Measurements from ENCODE around the gene HELT.
"Not testable (repeated sequence)": the region's sequence is repeated elsewhere in the genome, so short reads cannot be mapped to it uniquely, and the experiment has no call there.

HELT gene

DNA sequence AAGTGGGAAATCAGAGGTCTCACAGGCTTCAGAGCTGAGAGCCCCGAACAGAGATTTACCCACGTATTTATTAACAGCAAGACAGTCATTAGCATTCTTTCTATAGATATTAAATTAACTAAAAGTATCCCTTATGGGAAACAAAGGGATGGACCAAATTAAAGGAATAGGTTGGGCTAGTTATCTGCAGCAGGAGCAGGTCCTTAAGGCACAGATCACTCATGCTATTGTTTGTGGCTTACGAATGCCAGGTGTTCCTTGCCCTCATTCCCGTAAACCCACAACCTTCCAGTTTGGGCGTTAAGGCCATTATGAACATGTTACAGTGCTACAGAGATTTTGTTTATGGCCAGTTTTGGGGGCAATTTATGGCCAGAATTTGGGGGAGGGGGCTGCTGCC, 33.0 kb downstream of the HELT start:
- H3K9ac ChIP-seq (ENCODE audit: low read length); H3K9me3 ChIP-seq (ENCODE audit: control insufficient read depth, low read depth, low read length); H3K27me3 ChIP-seq (ENCODE audit: control insufficient read depth, insufficient read depth, low read length); H3K36me3 ChIP-seq (ENCODE audit: control insufficient read depth, low read depth, low read length); H3K4me3 ChIP-seq (ENCODE audit: low read length); H3K27ac ChIP-seq (ENCODE audit: low read length): not testable (repeated sequence)
- peaks cover 18% of the 10 kb centered on the region for H3K4me1 ChIP-seq (ENCODE audit: control insufficient read depth, low read depth, low read length)

GRCh38 chr4:185053746-185054145, 35.5 kb downstream of the HELT start:
- no peaks in the 10 kb centered on the region for H3K27me3 ChIP-seq (ENCODE audit: control insufficient read depth, insufficient read depth, low read length)

DNA sequence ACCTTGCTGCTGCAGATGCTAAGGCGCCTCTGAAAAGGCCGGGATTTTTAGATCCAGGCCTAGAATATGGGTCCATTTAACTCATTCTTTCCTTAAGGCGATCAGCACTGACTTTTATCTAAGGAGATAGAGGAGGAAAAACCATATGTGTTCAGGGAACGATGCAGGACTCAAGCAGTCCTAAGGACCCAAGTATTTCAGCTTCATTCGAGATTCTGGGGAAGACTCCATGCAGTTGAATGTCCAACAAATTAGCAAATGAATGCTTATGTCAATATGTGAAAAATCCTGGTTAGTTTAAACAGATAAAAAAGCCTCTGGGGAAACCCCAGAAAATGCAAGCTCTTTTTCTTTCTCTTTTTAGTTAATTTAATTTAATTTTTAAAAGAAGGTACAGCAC, 36.0 kb downstream of the HELT start:
- no peaks in the 10 kb centered on the region for H3K27me3 ChIP-seq (ENCODE audit: control insufficient read depth, insufficient read depth, low read length)
- H3K27ac ChIP-seq (ENCODE audit: low read length): no peak overlapping the region
- H3K4me1 ChIP-seq (ENCODE audit: control insufficient read depth, low read depth, low read length): peaks cover 19% of the 10 kb centered on the region
- no peak overlapping the region for H3K4me3 ChIP-seq (ENCODE audit: low read length)
- H3K36me3 ChIP-seq (ENCODE audit: control insufficient read depth, low read depth, low read length): no peaks in the 10 kb centered on the region
- H3K9me3 ChIP-seq (ENCODE audit: control insufficient read depth, low read depth, low read length): peaks cover 5% of the 10 kb centered on the region
- no peak overlapping the region for H3K9ac ChIP-seq (ENCODE audit: low read length)

More at GRCh38 chr4:185053746-185054145, 35.5 kb downstream of the HELT start:
- Histone ChIP-seq H3K36me3 (ENCODE audit: control insufficient read depth, low read depth, low read length) (no peaks in the 10 kb centered on the region), H3K27ac (ENCODE audit: low read length) (no peak overlapping the region), H3K9ac (ENCODE audit: low read length) (no peak overlapping the region), H3K4me1 (ENCODE audit: control insufficient read depth, low read depth, low read length) (peaks cover 19% of the 10 kb centered on the region), H3K9me3 (ENCODE audit: control insufficient read depth, low read depth, low read length) (peaks cover 5% of the 10 kb centered on the region), H3K4me3 (ENCODE audit: low read length) (no peak overlapping the region)

DNA sequence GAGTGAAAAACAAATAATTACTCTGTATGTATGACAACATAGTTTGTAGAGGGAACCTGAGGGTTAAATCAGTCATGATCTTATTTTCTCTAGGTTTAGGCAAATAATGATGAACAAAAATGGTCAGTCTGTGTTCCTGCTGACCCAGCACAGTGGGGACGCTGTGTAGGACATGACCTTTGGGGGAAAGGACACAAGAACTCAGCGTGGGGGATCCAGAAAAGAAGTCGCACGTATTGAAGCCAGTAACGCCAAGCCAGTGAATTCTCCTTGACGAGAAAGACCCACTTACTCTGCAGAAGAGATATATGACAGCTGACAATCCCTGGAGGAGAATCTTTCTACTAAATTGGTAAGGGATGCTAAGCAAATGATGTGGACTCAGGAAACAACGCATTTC, 36.6 kb downstream of the HELT start:
- Histone ChIP-seq H3K27me3 (ENCODE audit: control insufficient read depth, insufficient read depth, low read length) (no peaks in the 10 kb centered on the region), H3K4me1 (ENCODE audit: control insufficient read depth, low read depth, low read length) (peaks cover 19% of the 10 kb centered on the region), H3K36me3 (ENCODE audit: control insufficient read depth, low read depth, low read length) (no peaks in the 10 kb centered on the region), H3K9ac (ENCODE audit: low read length) (no peak overlapping the region), H3K4me3 (ENCODE audit: low read length) (no peak overlapping the region), H3K9me3 (ENCODE audit: control insufficient read depth, low read depth, low read length) (peaks cover 5% of the 10 kb centered on the region), H3K27ac (ENCODE audit: low read length) (no peak overlapping the region)

DNA sequence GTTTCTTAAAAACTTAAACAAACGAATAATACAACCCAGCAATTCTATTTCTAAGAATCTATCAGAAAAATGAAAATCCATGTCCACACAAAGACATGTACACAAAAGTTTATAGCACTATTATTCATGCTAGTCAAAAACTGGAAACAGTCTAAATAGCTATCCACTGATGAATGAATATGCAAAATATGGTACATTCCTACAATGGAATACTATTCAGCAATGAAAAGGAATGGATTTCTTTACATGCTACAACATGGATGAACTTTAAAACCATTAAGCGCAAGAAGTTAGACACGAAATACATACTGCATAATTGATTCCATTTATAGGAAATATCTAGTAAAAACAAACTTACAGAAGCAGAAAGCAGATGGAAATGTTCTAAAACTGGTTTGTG, 43.3 kb downstream of the HELT start:
- no peak overlapping the region for H3K9ac ChIP-seq (ENCODE audit: low read length)
- H3K27me3 ChIP-seq (ENCODE audit: control insufficient read depth, insufficient read depth, low read length): no peaks in the 10 kb centered on the region
- H3K36me3 ChIP-seq (ENCODE audit: control insufficient read depth, low read depth, low read length): no peaks in the 10 kb centered on the region
- H3K9me3 ChIP-seq (ENCODE audit: control insufficient read depth, low read depth, low read length): no peaks in the 10 kb centered on the region
- H3K4me3 ChIP-seq (ENCODE audit: low read length): no peak overlapping the region
- no peak overlapping the region for H3K27ac ChIP-seq (ENCODE audit: low read length)
- peaks cover 6% of the 10 kb centered on the region for H3K4me1 ChIP-seq (ENCODE audit: control insufficient read depth, low read depth, low read length)

DNA sequence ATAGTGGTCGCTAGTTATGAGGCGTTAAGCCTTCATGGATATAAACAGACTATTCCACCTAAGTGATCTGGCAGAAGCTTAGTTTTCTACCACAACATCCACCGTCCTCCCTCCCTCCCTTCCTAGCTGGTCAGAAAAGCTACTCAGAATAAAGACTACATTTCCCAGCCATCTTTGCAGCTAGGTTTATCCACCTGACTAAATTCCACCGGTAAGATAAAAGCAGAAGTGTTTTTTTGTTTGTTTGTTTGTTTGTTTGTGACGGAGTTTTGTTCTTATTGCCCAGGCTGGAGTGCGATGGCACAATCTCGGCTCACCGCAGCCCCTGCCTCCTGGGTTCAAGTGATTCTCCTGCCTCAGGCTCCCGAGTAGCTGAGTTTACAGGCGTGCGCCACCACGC, 44.3 kb downstream of the HELT start:
- Histone ChIP-seq H3K36me3 (ENCODE audit: control insufficient read depth, low read depth, low read length) (no peaks in the 10 kb centered on the region), H3K27me3 (ENCODE audit: control insufficient read depth, insufficient read depth, low read length) (no peaks in the 10 kb centered on the region), H3K9ac (ENCODE audit: low read length) (no peak overlapping the region), H3K27ac (ENCODE audit: low read length) (no peak overlapping the region), H3K4me3 (ENCODE audit: low read length) (no peak overlapping the region), H3K4me1 (ENCODE audit: control insufficient read depth, low read depth, low read length) (peaks cover 6% of the 10 kb centered on the region), H3K9me3 (ENCODE audit: control insufficient read depth, low read depth, low read length) (no peaks in the 10 kb centered on the region)

DNA sequence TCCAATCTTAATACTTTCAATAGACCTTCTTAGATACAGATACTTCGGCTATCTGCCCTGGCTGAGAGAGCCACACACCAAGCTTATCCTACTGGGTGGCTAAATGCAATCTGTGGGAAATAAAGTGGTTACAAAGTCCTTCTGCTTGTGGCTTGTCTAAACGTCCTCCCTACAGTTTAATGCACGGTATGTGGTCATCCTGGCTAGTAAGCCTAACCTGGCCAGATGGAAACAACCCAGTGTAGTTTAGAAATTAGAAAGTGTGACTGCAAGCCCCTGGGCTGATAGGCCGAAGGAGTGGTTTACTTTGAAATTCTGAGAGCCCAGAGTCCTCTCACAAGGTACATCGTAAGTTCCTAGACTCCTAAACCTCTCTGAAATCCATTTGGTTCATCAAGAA, 47.9 kb downstream of the HELT start:
- Histone ChIP-seq H3K9ac (ENCODE audit: low read length) (no peak overlapping the region), H3K36me3 (ENCODE audit: control insufficient read depth, low read depth, low read length) (no peaks in the 10 kb centered on the region), H3K4me1 (ENCODE audit: control insufficient read depth, low read depth, low read length) (peaks cover 6% of the 10 kb centered on the region), H3K27me3 (ENCODE audit: control insufficient read depth, insufficient read depth, low read length) (no peaks in the 10 kb centered on the region), H3K4me3 (ENCODE audit: low read length) (no peak overlapping the region), H3K9me3 (ENCODE audit: control insufficient read depth, low read depth, low read length) (no peaks in the 10 kb centered on the region), H3K27ac (ENCODE audit: low read length) (no peak overlapping the region)

DNA sequence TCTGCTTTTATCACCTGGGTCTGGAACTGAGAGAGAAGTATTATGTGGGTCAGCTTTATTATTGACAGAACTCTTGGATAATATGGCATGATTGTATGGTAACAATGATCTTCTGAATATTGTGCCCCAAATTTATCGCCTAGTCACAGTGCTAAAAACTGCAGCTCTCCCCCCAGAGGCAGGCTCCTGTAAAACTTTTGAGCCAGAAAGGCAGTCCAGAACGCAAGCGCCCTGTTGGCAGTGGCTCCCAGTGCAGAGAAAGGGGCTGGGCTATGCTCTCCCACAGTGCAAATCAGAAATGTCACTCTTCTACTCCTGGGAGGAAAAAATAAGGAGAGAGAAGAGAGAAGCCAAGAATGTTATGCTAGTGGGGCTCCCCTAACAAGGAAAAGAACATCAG, 50.5 kb downstream of the HELT start:
- Histone ChIP-seq H3K9ac (ENCODE audit: low read length) (no peak overlapping the region), H3K27ac (ENCODE audit: low read length) (no peak overlapping the region), H3K4me3 (ENCODE audit: low read length) (no peak overlapping the region), H3K9me3 (ENCODE audit: control insufficient read depth, low read depth, low read length) (no peaks in the 10 kb centered on the region), H3K4me1 (ENCODE audit: control insufficient read depth, low read depth, low read length) (peaks cover 6% of the 10 kb centered on the region), H3K36me3 (ENCODE audit: control insufficient read depth, low read depth, low read length) (no peaks in the 10 kb centered on the region), H3K27me3 (ENCODE audit: control insufficient read depth, insufficient read depth, low read length) (no peaks in the 10 kb centered on the region)
